Transverse colon (tissue), 4 donors: ENCODE results near the gene ERH.

Experiments
- CTCF ChIP-seq, 5 experiments: fragments of 200-600 bp in 3 of 5; fragments of 450-650 bp in 2 of 5; sonication (generic) in 3 of 5; IDR thresholded peaks; 1 replicate in 2 of 5; 2 replicates in 3 of 5; pipeline ENCODE4 v1.5.1; 2016 to 2017; ENCODE audit warnings: antibody characterized with exemption in 5 of 5, inconsistent platforms in 3 of 5, mild to moderate bottlenecking in 2 of 5, moderate library complexity in 1 of 5
- EP300 ChIP-seq: sonication (generic); formaldehyde crosslinking; IDR thresholded peaks from one replicate; pipeline ENCODE4 v1.6.1; 2017; ENCODE audit warnings: antibody characterized with exemption, low read depth
- POLR2A ChIP-seq: fragments of 450-650 bp; IDR thresholded peaks from one replicate; pipeline ENCODE4 v1.6.1; 2016; ENCODE audit warnings: antibody characterized with exemption, mild to moderate bottlenecking, moderate library complexity
- POLR2AphosphoS5 ChIP-seq, 3 donors: sonication (generic); formaldehyde crosslinking; IDR thresholded peaks; one replicate each; pipeline ENCODE4 v1.6.1; 2016; ENCODE audit warnings: antibody characterized with exemption in 3 of 3

- TF ChIP-seq CTCF (IDR thresholded peaks at IDR 0.05) (no peak), POLR2A (no peak), POLR2AphosphoS5 (IDR thresholded peaks at IDR 0.05) (no peak), EP300 (no peak)
Measured at GRCh38 chr14:69372146-69372545, 26.0 kb downstream of the ERH start.
